Activated T-cell treated with anti-CD3 and anti-CD28 coated beads, Interleukin-2, amount 50 U/mL, for 4 hours (primary cell): ENCODE measurements around the gene KDM6A. TPM values are rescaled to one million over a fixed set of nuclear protein-coding genes. Genes with fewer than 3 reads are reported as not detected.
"Not testable (repeated sequence)": the region's sequence is repeated elsewhere in the genome, so short reads cannot be mapped to it uniquely, and the experiment has no call there.

Experiments
- ATAC-seq, 2 donors: fragments of 200-7000 bp; cut with Tn5 transposase; one replicate each; pipeline ENCODE4 v1.10.0; 2021
- DNase-seq: peaks from one replicate; pipeline ENCODE4 v3.0.0-alpha.2; 2020
- H3K27me3 Mint-ChIP-seq: one replicate; pipeline ENCODE4 v1.8.0; 2021; ENCODE audit warnings: low read depth, mixed read lengths
- H3K36me3 Mint-ChIP-seq: one replicate; pipeline ENCODE4 v1.8.0; 2022; ENCODE audit warnings: mixed read lengths; ENCODE audit not compliant: insufficient read depth
- H3K4me1 Mint-ChIP-seq: one replicate; pipeline ENCODE4 v1.8.0; 2021; ENCODE audit warnings: low read depth, mixed read lengths
- H3K4me3 Mint-ChIP-seq: one replicate; pipeline ENCODE4 v1.8.0; 2021; ENCODE audit warnings: mild to moderate bottlenecking, moderate library complexity, mixed read lengths
- H3K9me3 Mint-ChIP-seq: one replicate; pipeline ENCODE4 v1.8.0; 2021; ENCODE audit warnings: mixed read lengths
- total RNA-seq, 3 donors: library from RNA; stranded (reverse); gene quantifications; one replicate each; pipeline ENCODE4 v1.2.1, GENCODE V29; 2021

The KDM6A gene
- total RNA-seq, 3 donors from 2014 or later, result 17.6 to 29.7 (median 21.5) TPM

GRCh38 chrX:44922980-44923379, 50.0 kb downstream of the KDM6A start:
- no peaks in the 10 kb centered on the region for H3K9me3 Mint-ChIP-seq
- H3K4me1 Mint-ChIP-seq, result peaks cover 56% of the 10 kb centered on the region
- ATAC-seq, result peak in 1 of 2 donors; percentile 56
- H3K27me3 Mint-ChIP-seq, result no peaks in the 10 kb centered on the region
- H3K36me3 Mint-ChIP-seq, result no peaks in the 10 kb centered on the region
- DNase-seq, result no peak
- peak overlapping the region; percentile 56 for H3K4me3 Mint-ChIP-seq

GRCh38 chrX:44927398-44927797, 54.4 kb downstream of the KDM6A start:
- ATAC-seq (no peak), DNase-seq (no peak)
- no peaks in the 10 kb centered on the region for H3K27me3 Mint-ChIP-seq
- no peak overlapping the region for H3K4me3 Mint-ChIP-seq
- no peaks in the 10 kb centered on the region for H3K9me3 Mint-ChIP-seq
- H3K4me1 Mint-ChIP-seq, result peaks cover 52% of the 10 kb centered on the region
- peaks cover 2% of the 10 kb centered on the region for H3K36me3 Mint-ChIP-seq

GRCh38 chrX:44931441-44931973, 58.5 kb downstream of the KDM6A start:
- no peak for DNase-seq
- Mint-ChIP-seq H3K4me3 (no peak overlapping the region), H3K9me3 (no peaks in the 10 kb centered on the region), H3K4me1 (peaks cover 56% of the 10 kb centered on the region), H3K36me3 (peaks cover 2% of the 10 kb centered on the region), H3K27me3 (no peaks in the 10 kb centered on the region)
- peak; percentile 30 to 66 for ATAC-seq

- ATAC-seq (no peak), DNase-seq (no peak)
- H3K4me3 Mint-ChIP-seq, result no peak overlapping the region
- no peaks in the 10 kb centered on the region for H3K27me3 Mint-ChIP-seq
- peaks cover 3% of the 10 kb centered on the region for H3K36me3 Mint-ChIP-seq
- no peaks in the 10 kb centered on the region for H3K9me3 Mint-ChIP-seq
- H3K4me1 Mint-ChIP-seq, result peaks cover 59% of the 10 kb centered on the region
Observed at GRCh38 chrX:44935172-44935571, 62.2 kb downstream of the KDM6A start.

- no peak for ATAC-seq
- Mint-ChIP-seq H3K4me3 (no peak overlapping the region), H3K36me3 (peaks cover 3% of the 10 kb centered on the region), H3K27me3 (no peaks in the 10 kb centered on the region), H3K9me3 (no peaks in the 10 kb centered on the region), H3K4me1 (peaks cover 59% of the 10 kb centered on the region)
- DNase-seq, result no peak
Observed at GRCh38 chrX:44935640-44936039, 62.7 kb downstream of the KDM6A start.

GRCh38 chrX:44937606-44938005, 64.6 kb downstream of the KDM6A start:
- Mint-ChIP-seq H3K4me1 (peaks cover 55% of the 10 kb centered on the region), H3K4me3 (no peak overlapping the region), H3K27me3 (no peaks in the 10 kb centered on the region), H3K9me3 (no peaks in the 10 kb centered on the region), H3K36me3 (peaks cover 5% of the 10 kb centered on the region)
- no peak for DNase-seq
- ATAC-seq, result no peak

GRCh38 chrX:44938111-44938510, 65.1 kb downstream of the KDM6A start:
- Mint-ChIP-seq H3K4me1 (peaks cover 55% of the 10 kb centered on the region), H3K36me3 (peaks cover 5% of the 10 kb centered on the region), H3K4me3 (peak overlapping the region; percentile 21), H3K27me3 (no peaks in the 10 kb centered on the region), H3K9me3 (no peaks in the 10 kb centered on the region)
- DNase-seq, result no peak
- no peak for ATAC-seq

GRCh38 chrX:44940541-44940940, 67.6 kb downstream of the KDM6A start:
- H3K4me1 Mint-ChIP-seq, result peaks cover 38% of the 10 kb centered on the region

GRCh38 chrX:44943007-44943406, 70.0 kb downstream of the KDM6A start:
- Mint-ChIP-seq H3K4me1 (peaks cover 23% of the 10 kb centered on the region), H3K4me3 (no peak overlapping the region), H3K36me3 (peaks cover 5% of the 10 kb centered on the region), H3K27me3 (no peaks in the 10 kb centered on the region), H3K9me3 (no peaks in the 10 kb centered on the region)
- no peak for ATAC-seq
- DNase-seq, result no peak

More at GRCh38 chrX:44940541-44940940, 67.6 kb downstream of the KDM6A start:
- not testable (repeated sequence) for DNase-seq, H3K4me3 Mint-ChIP-seq, H3K27me3 Mint-ChIP-seq, ATAC-seq, H3K9me3 Mint-ChIP-seq, H3K36me3 Mint-ChIP-seq

- no peak overlapping the region for H3K4me3 Mint-ChIP-seq
- ATAC-seq (no peak), DNase-seq (no peak)
- no peaks in the 10 kb centered on the region for H3K9me3 Mint-ChIP-seq
- peaks cover 17% of the 10 kb centered on the region for H3K4me1 Mint-ChIP-seq
- H3K27me3 Mint-ChIP-seq, result no peaks in the 10 kb centered on the region
- peaks cover 2% of the 10 kb centered on the region for H3K36me3 Mint-ChIP-seq
Observed at GRCh38 chrX:44944894-44945293, 71.9 kb downstream of the KDM6A start.

- Mint-ChIP-seq H3K36me3 (peaks cover 2% of the 10 kb centered on the region), H3K9me3 (no peaks in the 10 kb centered on the region), H3K4me1 (peaks cover 24% of the 10 kb centered on the region), H3K27me3 (no peaks in the 10 kb centered on the region), H3K4me3 (no peak overlapping the region)
- DNase-seq (no peak), ATAC-seq (peak; percentile 53 to 65)
Observed at GRCh38 chrX:44945736-44946135, 72.7 kb downstream of the KDM6A start.

- Mint-ChIP-seq H3K27me3 (no peaks in the 10 kb centered on the region), H3K9me3 (no peaks in the 10 kb centered on the region), H3K36me3 (peaks cover 4% of the 10 kb centered on the region), H3K4me1 (peaks cover 31% of the 10 kb centered on the region), H3K4me3 (no peak overlapping the region)
- ATAC-seq (no peak), DNase-seq (no peak)
Observed at GRCh38 chrX:44946771-44947170, 73.8 kb downstream of the KDM6A start.

- Mint-ChIP-seq H3K4me3 (no peak overlapping the region), H3K9me3 (no peaks in the 10 kb centered on the region), H3K27me3 (no peaks in the 10 kb centered on the region), H3K4me1 (peaks cover 34% of the 10 kb centered on the region), H3K36me3 (peaks cover 2% of the 10 kb centered on the region)
- ATAC-seq, result no peak
- DNase-seq, result no peak
Observed at GRCh38 chrX:44947995-44948394, 75.0 kb downstream of the KDM6A start.

- ATAC-seq (no peak), DNase-seq (no peak)
- H3K27me3 Mint-ChIP-seq, result no peaks in the 10 kb centered on the region
- H3K9me3 Mint-ChIP-seq, result no peaks in the 10 kb centered on the region
- peaks cover 37% of the 10 kb centered on the region for H3K4me1 Mint-ChIP-seq
- H3K4me3 Mint-ChIP-seq, result no peak overlapping the region
- peaks cover 2% of the 10 kb centered on the region for H3K36me3 Mint-ChIP-seq
Observed at GRCh38 chrX:44948406-44948805, 75.4 kb downstream of the KDM6A start.

- no peak overlapping the region for H3K4me3 Mint-ChIP-seq
- H3K27me3 Mint-ChIP-seq, result no peaks in the 10 kb centered on the region
- H3K36me3 Mint-ChIP-seq, result peaks cover 2% of the 10 kb centered on the region
- DNase-seq (no peak), ATAC-seq (no peak)
- H3K4me1 Mint-ChIP-seq, result peaks cover 42% of the 10 kb centered on the region
- H3K9me3 Mint-ChIP-seq, result no peaks in the 10 kb centered on the region
Observed at GRCh38 chrX:44949125-44949524, 76.1 kb downstream of the KDM6A start.
